DND-41 (cell line): ENCODE data around the gene RASGRP2.

Source experiments
- ATAC-seq: fragments of 200-7000 bp; cut with Tn5 transposase; 3 replicates; pipeline ENCODE4 v1.9.1; 2021; ENCODE audit warnings: low read depth; ENCODE audit not compliant: insufficient read depth
- DNase-seq: peaks from one replicate; pipeline ENCODE4 v3.0.0-alpha.2; 2020
- H2AFZ ChIP-seq: 2 replicates; pipeline ENCODE4 v1.6.0; 2012; ENCODE audit warnings: low read depth, low read length
- H3K27ac ChIP-seq: 2 replicates; pipeline ENCODE4 v1.5.1; 2012; ENCODE audit warnings: low read length, inconsistent platforms
- H3K27me3 ChIP-seq: fragments of 200-600 bp; sonication (generic); 2 replicates; pipeline ENCODE4 v1.6.0; 2012; ENCODE audit warnings: low read length, mild to moderate bottlenecking, inconsistent platforms; ENCODE audit not compliant: insufficient read depth, poor library complexity
- H3K36me3 ChIP-seq: 2 replicates; pipeline ENCODE4 v1.5.1; 2012; ENCODE audit warnings: low read length, inconsistent platforms; ENCODE audit not compliant: insufficient read depth
- H3K4me1 ChIP-seq: 2 replicates; pipeline ENCODE4 v1.5.1; 2012; ENCODE audit warnings: mild to moderate bottlenecking, low read length; ENCODE audit not compliant: insufficient read depth
- H3K4me2 ChIP-seq: 2 replicates; pipeline ENCODE4 v1.6.0; 2012; ENCODE audit warnings: mild to moderate bottlenecking, moderate library complexity, low read length, inconsistent platforms; ENCODE audit not compliant: insufficient read depth
- H3K4me3 ChIP-seq, 2 experiments: fragments of 200-600 bp in 1 of 2; shearing (Covaris generic) in 1 of 2; 2 replicates each; pipeline ENCODE4 v1.5.1; 2012 to 2016; ENCODE audit warnings: inconsistent platforms in 2 of 2, low read length in 2 of 2, mild to moderate bottlenecking in 2 of 2, low read depth in 1 of 2, moderate library complexity in 1 of 2
- H3K79me2 ChIP-seq: 2 replicates; pipeline ENCODE4 v1.6.0; 2012; ENCODE audit warnings: low read length, inconsistent platforms; ENCODE audit not compliant: insufficient read depth
- H3K9ac ChIP-seq: 2 replicates; pipeline ENCODE4 v1.6.0; 2012; ENCODE audit warnings: low read depth, mild to moderate bottlenecking, inconsistent platforms, low read length, moderate library complexity
- H3K9me3 ChIP-seq: 2 replicates; pipeline ENCODE4 v1.5.1; 2012; ENCODE audit warnings: low read length, moderate library complexity, mild to moderate bottlenecking, inconsistent platforms; ENCODE audit not compliant: insufficient read depth, severe bottlenecking
- H4K20me1 ChIP-seq: 2 replicates; pipeline ENCODE4 v1.6.0; 2012; ENCODE audit warnings: low read length; ENCODE audit not compliant: insufficient read depth
- CTCF ChIP-seq: IDR thresholded peaks from 2 replicates; pipeline ENCODE4 v1.5.1; 2012; ENCODE audit warnings: borderline replicate concordance, low read length, moderate library complexity, mild to moderate bottlenecking; ENCODE audit not compliant: poor library complexity, severe bottlenecking; ENCODE audit errors: extremely low read depth
- EZH2 ChIP-seq: IDR thresholded peaks from 3 replicates; pipeline ENCODE4 v1.6.1; 2012; ENCODE audit warnings: borderline replicate concordance, low read depth, mild to moderate bottlenecking, moderate library complexity, low read length, inconsistent platforms; ENCODE audit not compliant: severe bottlenecking

The RASGRP2 gene

GRCh38 chr11:64736654-64737053 is 7.3 kb downstream of the RASGRP2 start:
- H3K36me3 ChIP-seq, result peaks cover 25% of the 10 kb centered on the region; the same call in 1 of the 2 replicates

GRCh38 chr11:64735725-64736259 is 8.2 kb downstream of the RASGRP2 start:
- TF ChIP-seq EZH2 (no peak), CTCF (no peak)
- no peaks in the 10 kb centered on the region for H3K27me3 ChIP-seq
- H4K20me1 ChIP-seq, result no peaks in the 10 kb centered on the region; the same call in 1 of the 2 replicates
- peak overlapping the region; percentile 36 for H3K27ac ChIP-seq
- H3K4me3 ChIP-seq, result no peak overlapping the region
- peaks cover 25% of the 10 kb centered on the region; the same call in 1 of the 2 replicates for H3K36me3 ChIP-seq
- H3K79me2 ChIP-seq, result no peaks in the 10 kb centered on the region
- ATAC-seq (no peak), DNase-seq (no peak)
- no peak overlapping the region for H3K4me2 ChIP-seq
- no peaks in the 10 kb centered on the region for H3K4me1 ChIP-seq
- H3K9me3 ChIP-seq, result no peaks in the 10 kb centered on the region
- H3K9ac ChIP-seq, result no peak overlapping the region
- no peak overlapping the region for H2AFZ ChIP-seq

More at GRCh38 chr11:64736654-64737053, 7.3 kb downstream of the RASGRP2 start:
- H3K27me3 ChIP-seq, result no peaks in the 10 kb centered on the region
- no peak overlapping the region for H3K9ac ChIP-seq
- no peaks in the 10 kb centered on the region for H3K79me2 ChIP-seq
- H4K20me1 ChIP-seq, result no peaks in the 10 kb centered on the region; the same call in 1 of the 2 replicates
- no peak overlapping the region for H3K27ac ChIP-seq
- H3K4me1 ChIP-seq, result no peaks in the 10 kb centered on the region
- no peak overlapping the region for H3K4me2 ChIP-seq
- no peak for TF ChIP-seq EZH2
- no peak for TF ChIP-seq CTCF
- DNase-seq (no peak), ATAC-seq (no peak)
- H2AFZ ChIP-seq, result no peak overlapping the region
- no peaks in the 10 kb centered on the region for H3K9me3 ChIP-seq
- H3K4me3 ChIP-seq, result no peak overlapping the region

GRCh38 chr11:64734811-64735724 is 8.9 kb downstream of the RASGRP2 start:
- Histone ChIP-seq H4K20me1 (no peaks in the 10 kb centered on the region; the same call in 1 of the 2 replicates), H3K9me3 (no peaks in the 10 kb centered on the region), H3K36me3 (peaks cover 31% of the 10 kb centered on the region; the same call in 1 of the 2 replicates), H3K4me1 (no peaks in the 10 kb centered on the region), H3K27ac (no peak overlapping the region), H3K27me3 (no peaks in the 10 kb centered on the region), H3K4me3 (no peak overlapping the region), H2AFZ (no peak overlapping the region), H3K79me2 (no peaks in the 10 kb centered on the region), H3K4me2 (no peak overlapping the region), H3K9ac (no peak overlapping the region)
- TF ChIP-seq CTCF, result no peak
- TF ChIP-seq EZH2, result no peak
- ATAC-seq, result no peak; the same call in 2 of the 3 replicates
- DNase-seq, result no peak
